PC-9 (cell line): Measurements from ENCODE around the gene GPR35. TPM values are rescaled to one million over a fixed set of nuclear protein-coding genes. Genes with fewer than 3 reads are reported as not detected.

ENCODE experiments used
- BruUV-seq: library from RNA; stranded (reverse); fragments of 400-500 nt; replicated peaks from 2 replicates; lab custom pipeline; 2021; lab: Mats Ljungman, UMichigan
- CTCF ChIA-PET: fragments of 300-600 bp; sonication (Branson Sonifier 250); formaldehyde crosslinking; loops from one replicate; lab custom pipeline; 2022; ENCODE audit warnings: antibody characterized with exemption; lab: Charles Lee
- POLR2A ChIA-PET: fragments of 300-600 bp; sonication (Branson Sonifier 250); formaldehyde crosslinking; loops from one replicate; lab custom pipeline; 2022; ENCODE audit warnings: antibody characterized with exemption; ENCODE audit not compliant: unreplicated experiment; lab: Charles Lee
- DNase-seq, 2 experiments: peaks; one replicate each; pipeline versions ENCODE4 v3.0.0 to v3.0.0-alpha.2; 2015 to 2022; ENCODE audit warnings: mixed read lengths in 1 of 2
- H2AFZ ChIP-seq: fragments of 200-600 bp; sonication (generic); 2 replicates; pipeline ENCODE4 v1.8.1; 2017; ENCODE audit warnings: antibody characterized with exemption
- H3F3A ChIP-seq: fragments of 200-600 bp; sonication (generic); 2 replicates; pipeline ENCODE4 v1.8.1; 2017; ENCODE audit warnings: antibody characterized with exemption, mild to moderate bottlenecking, low read depth; ENCODE audit not compliant: insufficient read depth
- H3K27ac ChIP-seq: fragments of 200-600 bp; sonication (generic); 2 replicates; pipeline ENCODE4 v1.6.1; 2016; ENCODE audit warnings: mixed run types
- H3K27me3 ChIP-seq: fragments of 200-600 bp; sonication (generic); 2 replicates; pipeline ENCODE4 v1.6.1; 2016; ENCODE audit warnings: low read depth, mixed run types; ENCODE audit not compliant: insufficient read depth
- H3K36me3 ChIP-seq: fragments of 200-600 bp; sonication (generic); 2 replicates; pipeline ENCODE4 v1.6.1; 2016; ENCODE audit warnings: low read depth, mixed run types
- H3K4me1 ChIP-seq: fragments of 200-600 bp; sonication (generic); replicated peaks from 2 replicates; pipeline ENCODE4 v1.6.1; 2016; ENCODE audit warnings: mixed run types; ENCODE audit not compliant: insufficient read depth
- H3K4me2 ChIP-seq: fragments of 200-600 bp; sonication (generic); 2 replicates; pipeline ENCODE4 v1.6.1; 2017; ENCODE audit warnings: mixed run types
- H3K4me3 ChIP-seq: fragments of 200-600 bp; sonication (generic); 2 replicates; pipeline ENCODE4 v1.6.1; 2016; ENCODE audit warnings: mixed run types
- H3K79me2 ChIP-seq: fragments of 200-600 bp; sonication (generic); 2 replicates; pipeline ENCODE4 v1.6.1; 2017; ENCODE audit warnings: low read depth, mixed run types
- H3K9me2 ChIP-seq: fragments of 200-600 bp; sonication (generic); 2 replicates; pipeline ENCODE4 v1.8.1; 2017; ENCODE audit warnings: mild to moderate bottlenecking; ENCODE audit not compliant: insufficient read depth
- H3K9me3 ChIP-seq: fragments of 200-600 bp; sonication (generic); 2 replicates; pipeline ENCODE4 v1.8.1; 2016; ENCODE audit warnings: low read depth; ENCODE audit not compliant: insufficient read depth
- H4K20me1 ChIP-seq: fragments of 200-600 bp; sonication (generic); 2 replicates; pipeline ENCODE4 v1.8.1; 2017; ENCODE audit not compliant: insufficient read depth
- EZH2 ChIP-seq: fragments of 200-600 bp; sonication (generic); IDR thresholded peaks from 2 replicates; pipeline ENCODE4 v1.8.0; 2017; ENCODE audit warnings: antibody characterized with exemption, low read depth
- intact Hi-C: fragments of 100-400 bp; cut with micrococcal nuclease; formaldehyde crosslinking; loops from one replicate; pipeline ENCODE4 v1.10.0; 2022; ENCODE audit not compliant: unreplicated experiment
- total RNA-seq: library from RNA; stranded (reverse); gene quantifications from 2 replicates; pipeline ENCODE4 v1.2.3, GENCODE V29; 2021
- TF ChIP-seq, protein P1 (sequence below): fragments of 200-600 bp; sonication (generic); conservative IDR thresholded peaks from 2 replicates; pipeline ENCODE4 v1.6.1; 2017; ENCODE audit warnings: mixed run types, antibody characterized with exemption, mild to moderate bottlenecking, moderate library complexity

Gene GPR35
- total RNA-seq, 1 experiment from 2014 or later, result 1.1 TPM

DNA sequence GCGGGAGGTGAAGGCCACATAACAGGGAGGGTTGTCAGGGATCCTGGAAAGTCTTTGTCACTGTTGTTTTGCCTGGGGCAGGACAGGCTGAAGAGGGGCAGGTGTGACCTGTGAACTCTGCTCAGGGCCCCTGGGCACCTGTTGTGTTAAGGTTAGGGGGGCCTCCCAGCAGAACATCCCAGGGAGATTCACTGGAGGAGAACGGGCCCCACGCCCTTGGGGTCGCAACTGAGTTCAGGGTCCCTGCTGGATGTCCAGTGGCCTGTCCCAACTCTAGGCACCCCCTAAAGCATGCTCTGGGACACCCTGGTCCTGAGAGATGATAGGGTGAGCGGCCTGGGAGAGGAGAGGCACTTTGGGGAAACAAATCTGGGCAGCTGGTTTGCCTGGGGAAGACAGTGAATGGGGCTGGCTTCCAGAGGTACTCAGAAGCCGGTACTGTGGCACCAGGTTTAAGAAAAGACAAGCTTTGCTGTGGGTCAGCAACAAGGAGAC, 22.9 kb downstream of the GPR35 start:
- BruUV-seq, result no TSS peak
- intact Hi-C loops, result no loop called here
- no peaks in the 10 kb centered on the region for H3K9me2 ChIP-seq
- no peak overlapping the region for H3K4me3 ChIP-seq
- H3K36me3 ChIP-seq, result no peaks in the 10 kb centered on the region
- DNase-seq, result no peak
- H3K9me3 ChIP-seq, result no peaks in the 10 kb centered on the region
- peaks cover 100% of the 10 kb centered on the region for H3K27me3 ChIP-seq
- no peak for TF ChIP-seq EZH2
- TF ChIP-seq, protein P1, sequence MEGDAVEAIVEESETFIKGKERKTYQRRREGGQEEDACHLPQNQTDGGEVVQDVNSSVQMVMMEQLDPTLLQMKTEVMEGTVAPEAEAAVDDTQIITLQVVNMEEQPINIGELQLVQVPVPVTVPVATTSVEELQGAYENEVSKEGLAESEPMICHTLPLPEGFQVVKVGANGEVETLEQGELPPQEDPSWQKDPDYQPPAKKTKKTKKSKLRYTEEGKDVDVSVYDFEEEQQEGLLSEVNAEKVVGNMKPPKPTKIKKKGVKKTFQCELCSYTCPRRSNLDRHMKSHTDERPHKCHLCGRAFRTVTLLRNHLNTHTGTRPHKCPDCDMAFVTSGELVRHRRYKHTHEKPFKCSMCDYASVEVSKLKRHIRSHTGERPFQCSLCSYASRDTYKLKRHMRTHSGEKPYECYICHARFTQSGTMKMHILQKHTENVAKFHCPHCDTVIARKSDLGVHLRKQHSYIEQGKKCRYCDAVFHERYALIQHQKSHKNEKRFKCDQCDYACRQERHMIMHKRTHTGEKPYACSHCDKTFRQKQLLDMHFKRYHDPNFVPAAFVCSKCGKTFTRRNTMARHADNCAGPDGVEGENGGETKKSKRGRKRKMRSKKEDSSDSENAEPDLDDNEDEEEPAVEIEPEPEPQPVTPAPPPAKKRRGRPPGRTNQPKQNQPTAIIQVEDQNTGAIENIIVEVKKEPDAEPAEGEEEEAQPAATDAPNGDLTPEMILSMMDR, result no peak
- no peaks in the 10 kb centered on the region for H3K4me1 ChIP-seq
- H3K4me2 ChIP-seq, result no peak overlapping the region
- H3K79me2 ChIP-seq, result no peaks in the 10 kb centered on the region
- H4K20me1 ChIP-seq, result peaks cover 5% of the 10 kb centered on the region; the same call in 1 of the 2 replicates
- H3F3A ChIP-seq, result no peaks in the 10 kb centered on the region
- ChIA-PET POLR2A (interaction anchor here (0.5 to 0.6 kb wide), 2 partner anchors 68 to 216 kb away, joined by 3 read pairs; no protein-coding TSS in a partner anchor), CTCF (no interaction called here)
- no peak overlapping the region for H3K27ac ChIP-seq
- no peak overlapping the region for H2AFZ ChIP-seq

DNA sequence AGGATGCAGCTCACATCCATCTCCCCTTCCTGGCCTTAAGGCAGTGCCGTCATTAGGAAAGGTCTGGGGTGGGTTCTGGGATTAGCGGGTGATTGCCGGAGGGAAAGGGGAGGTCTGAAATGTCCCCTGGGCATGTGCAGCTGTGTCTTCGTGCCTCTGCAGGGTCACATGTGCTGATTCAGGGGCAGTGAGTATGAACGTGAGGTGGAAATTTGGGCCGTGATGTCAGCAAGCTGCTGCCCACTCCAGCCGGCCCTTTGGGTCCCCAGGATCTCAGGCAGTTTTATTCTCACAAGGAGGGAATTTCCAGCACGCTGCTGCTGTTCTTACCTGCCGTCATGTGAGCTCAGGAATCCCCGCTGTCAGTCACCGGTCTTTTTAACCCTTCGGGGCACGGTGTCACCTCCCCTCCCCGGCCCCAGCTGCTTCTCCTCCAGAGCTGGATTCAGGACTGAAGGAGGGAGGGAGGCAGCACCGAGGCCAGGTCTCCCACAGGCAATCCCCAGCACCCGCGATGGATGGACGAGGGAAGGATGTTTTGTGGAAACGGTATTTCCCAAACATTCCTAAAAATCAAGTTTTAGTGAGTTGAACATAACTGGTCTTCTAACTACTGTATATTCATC, 23.5 kb downstream of the GPR35 start:
- no peak for DNase-seq
- Histone ChIP-seq H3K4me3 (no peak overlapping the region), H4K20me1 (peaks cover 5% of the 10 kb centered on the region; the same call in 1 of the 2 replicates), H3K9me2 (no peaks in the 10 kb centered on the region), H2AFZ (no peak overlapping the region), H3K9me3 (no peaks in the 10 kb centered on the region), H3K27ac (no peak overlapping the region), H3K4me1 (no peaks in the 10 kb centered on the region), H3F3A (no peaks in the 10 kb centered on the region), H3K27me3 (peaks cover 99% of the 10 kb centered on the region), H3K36me3 (no peaks in the 10 kb centered on the region), H3K79me2 (no peaks in the 10 kb centered on the region), H3K4me2 (no peak overlapping the region)
- ChIA-PET CTCF (no interaction called here), POLR2A (interaction anchor here (0.5 to 0.6 kb wide), 2 partner anchors 69 to 215 kb away, joined by 3 read pairs; no protein-coding TSS in a partner anchor)
- TF ChIP-seq, protein P1, result no peak
- no peak for TF ChIP-seq EZH2
- no TSS peak for BruUV-seq
- intact Hi-C loops, result no loop called here

DNA sequence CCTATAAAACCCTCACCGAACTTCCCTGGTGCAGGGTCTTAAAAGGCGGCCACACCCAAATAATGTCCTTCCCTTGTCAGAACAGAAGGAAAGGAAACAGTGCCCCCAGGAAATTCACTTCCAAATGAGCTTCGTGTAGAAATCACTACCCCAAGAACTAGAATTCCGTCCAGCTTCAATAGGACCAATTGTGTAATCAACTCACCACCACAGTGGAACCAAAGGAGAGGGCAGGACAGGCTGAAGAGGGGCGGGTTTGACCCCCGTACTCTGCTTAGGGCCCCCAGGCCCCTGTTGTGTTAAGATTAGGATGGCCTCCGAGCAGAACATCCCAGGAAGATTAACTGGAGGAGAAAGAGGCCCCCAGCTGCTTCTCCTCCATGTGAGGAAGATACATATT, 24.1 kb downstream of the GPR35 start:
- H3K4me3 ChIP-seq, result no peak overlapping the region
- ChIA-PET POLR2A (no interaction called here), CTCF (no interaction called here)
- no peaks in the 10 kb centered on the region for H3F3A ChIP-seq
- no TSS peak for BruUV-seq
- intact Hi-C loops, result no loop called here
- H3K4me1 ChIP-seq, result no peaks in the 10 kb centered on the region
- no peaks in the 10 kb centered on the region for H3K9me2 ChIP-seq
- peaks cover 5% of the 10 kb centered on the region; the same call in 1 of the 2 replicates for H4K20me1 ChIP-seq
- TF ChIP-seq, protein P1, result no peak
- no peak for TF ChIP-seq EZH2
- no peak overlapping the region for H2AFZ ChIP-seq
- H3K27me3 ChIP-seq, result peaks cover 97% of the 10 kb centered on the region
- H3K27ac ChIP-seq, result no peak overlapping the region
- no peaks in the 10 kb centered on the region for H3K9me3 ChIP-seq
- H3K4me2 ChIP-seq, result no peak overlapping the region
- no peaks in the 10 kb centered on the region for H3K79me2 ChIP-seq
- no peak for DNase-seq
- H3K36me3 ChIP-seq, result no peaks in the 10 kb centered on the region
